ENCODE measurements around the gene REX1BD. TPM values are rescaled to one million over a fixed set of nuclear protein-coding genes. Genes with fewer than 3 reads are reported as not detected.

Gene REX1BD
- total RNA-seq, 1 experiment from 2014 or later, result 140 TPM

- no peak for DNase-seq (ENCODE audit: low read depth)
Observed at GRCh38 chr19:18603255-18603957, 14.8 kb downstream of the REX1BD start.

- no peak for DNase-seq (ENCODE audit: low read depth)
Observed at GRCh38 chr19:18603958-18604819, 15.6 kb downstream of the REX1BD start.

DNA sequence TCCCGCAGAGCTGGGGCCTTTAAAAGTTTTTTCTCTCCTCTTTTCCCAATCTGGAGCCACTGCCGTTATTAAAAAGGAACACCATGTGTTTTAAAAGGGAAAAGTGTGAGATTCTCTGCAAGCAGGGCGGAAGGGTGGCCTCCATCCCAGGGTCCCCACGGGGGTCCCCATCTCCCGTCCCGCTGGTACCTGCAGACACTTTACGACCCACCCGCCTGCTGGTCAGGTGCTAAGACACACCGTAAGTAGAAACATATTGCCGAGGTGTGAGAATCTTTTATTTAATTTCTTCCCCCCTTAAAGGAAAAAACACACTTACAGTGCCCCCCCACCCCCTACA lies 16.2 kb downstream of the REX1BD start:
- no peak for DNase-seq (ENCODE audit: low read depth)

GRCh38 chr19:18605196-18605545 lies 16.6 kb downstream of the REX1BD start:
- no peak for DNase-seq (ENCODE audit: low read depth)

- no peak for DNase-seq (ENCODE audit: low read depth)
Observed at GRCh38 chr19:18605546-18606280, 17.1 kb downstream of the REX1BD start.

- no peak for DNase-seq (ENCODE audit: low read depth)
Observed at GRCh38 chr19:18606281-18607225, 18.0 kb downstream of the REX1BD start, which contains the start of gene CRLF1. TSS of gene CRLF1 (minus strand) at chr19:18606799. CDS start at chr19:18606656, 143 bp downstream.

GRCh38 chr19:18607226-18608101 lies 18.9 kb downstream of the REX1BD start:
- DNase-seq (ENCODE audit: low read depth), result no peak

GRCh38 chr19:18608102-18608804 lies 19.7 kb downstream of the REX1BD start:
- no peak for DNase-seq (ENCODE audit: low read depth)

DNA sequence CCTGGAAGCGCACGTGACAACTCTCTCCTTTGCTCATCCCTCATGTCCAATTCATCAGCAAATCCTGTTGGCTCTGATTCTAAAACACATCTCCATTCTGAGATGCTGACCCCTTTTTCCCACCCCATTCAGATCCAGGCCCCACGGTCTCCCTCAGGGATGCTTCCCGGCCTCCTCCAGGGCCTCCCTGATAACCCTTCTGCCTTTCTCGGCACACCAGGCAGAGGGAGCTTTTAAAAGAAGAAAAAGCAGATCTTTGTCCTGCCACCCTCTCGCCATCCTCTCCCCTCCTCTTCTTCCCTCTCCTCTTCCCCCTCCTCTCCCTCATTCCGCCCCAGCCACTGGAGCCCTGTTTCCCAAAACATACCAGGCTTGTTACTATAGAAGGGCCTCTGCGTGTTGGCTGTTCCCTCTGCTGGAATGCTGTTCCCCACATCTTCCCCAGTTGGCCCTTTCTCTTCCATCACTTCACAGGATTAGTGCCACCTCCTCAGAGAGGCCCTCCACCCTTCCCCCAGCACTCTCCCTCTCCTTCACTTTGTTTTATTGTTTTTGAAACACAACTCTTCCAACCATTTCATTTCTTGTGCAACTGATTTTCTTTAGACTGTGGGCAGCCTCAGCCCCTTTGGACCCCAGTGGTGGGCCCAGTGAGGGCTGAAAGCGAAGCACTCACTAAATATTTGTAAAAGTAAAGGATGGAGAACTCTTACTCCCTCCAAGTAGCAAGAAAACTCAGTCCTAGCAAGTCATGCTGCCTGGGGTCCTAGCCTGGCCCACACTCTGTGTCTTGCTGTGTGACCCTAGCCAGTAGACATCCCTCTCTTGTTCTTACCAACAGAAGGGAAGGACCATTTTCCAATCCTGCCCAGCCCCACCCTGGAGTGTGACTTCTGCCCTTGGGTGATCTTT lies 20.5 kb downstream of the REX1BD start:
- DNase-seq (ENCODE audit: low read depth), result no peak

DNA sequence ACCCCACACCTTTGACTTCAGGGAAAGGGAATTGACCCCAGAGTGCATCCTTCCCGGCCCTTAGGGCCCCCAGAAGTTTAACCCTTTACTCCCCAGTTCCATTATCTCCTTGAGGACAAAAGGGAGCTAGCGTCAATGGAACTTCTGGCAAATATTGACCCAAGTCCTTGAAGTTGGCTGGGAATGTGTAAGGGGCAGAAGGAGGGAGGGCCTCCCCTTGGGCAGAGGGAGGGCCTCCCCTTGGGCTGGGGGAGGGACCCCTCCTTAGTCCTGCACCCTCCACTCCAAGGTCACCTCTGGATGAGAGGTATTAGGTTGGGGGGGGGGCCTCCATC lies 21.1 kb downstream of the REX1BD start:
- no peak for DNase-seq (ENCODE audit: low read depth)

GRCh38 chr19:18610245-18610555 lies 21.6 kb downstream of the REX1BD start:
- no peak for DNase-seq (ENCODE audit: low read depth)

DNA sequence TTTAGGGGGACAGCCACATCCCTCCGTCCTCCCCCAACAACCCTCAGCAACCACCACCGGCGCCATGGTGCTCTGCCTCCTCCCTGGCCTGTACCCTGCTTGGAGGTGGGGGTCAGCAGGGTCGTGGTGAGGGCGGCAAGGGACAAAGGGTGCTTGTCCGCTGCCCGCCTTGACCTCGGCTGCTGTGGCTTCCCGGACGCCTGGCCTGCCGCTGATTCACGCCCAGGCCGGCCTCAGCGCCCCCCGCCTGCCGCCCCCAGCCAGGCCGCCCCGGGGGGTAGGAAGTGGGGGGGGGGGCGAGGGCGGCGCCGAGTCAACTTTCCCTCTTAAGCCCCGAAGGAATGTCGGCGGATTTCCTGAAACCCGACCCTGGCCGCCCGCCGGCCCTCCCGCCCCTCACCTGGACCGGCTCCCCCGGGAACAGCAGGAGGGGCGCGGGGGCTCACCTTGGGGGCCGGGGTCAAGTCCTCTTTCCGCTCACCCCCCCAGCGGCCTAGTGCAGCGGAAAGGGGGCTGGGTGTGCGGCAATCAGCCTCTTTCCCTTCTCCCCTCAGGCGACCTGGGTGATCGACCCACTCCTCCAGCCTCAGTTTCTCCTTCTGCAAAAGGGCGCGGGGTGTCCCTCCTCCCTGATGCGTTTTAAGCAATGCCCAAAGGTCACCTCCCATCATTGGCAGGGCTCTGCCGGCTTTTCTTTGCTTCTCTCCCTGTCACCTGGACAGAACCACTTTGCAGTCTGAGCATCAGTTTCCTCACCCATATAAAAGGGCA lies 22.1 kb downstream of the REX1BD start:
- DNase-seq (ENCODE audit: low read depth), result no peak

DNA sequence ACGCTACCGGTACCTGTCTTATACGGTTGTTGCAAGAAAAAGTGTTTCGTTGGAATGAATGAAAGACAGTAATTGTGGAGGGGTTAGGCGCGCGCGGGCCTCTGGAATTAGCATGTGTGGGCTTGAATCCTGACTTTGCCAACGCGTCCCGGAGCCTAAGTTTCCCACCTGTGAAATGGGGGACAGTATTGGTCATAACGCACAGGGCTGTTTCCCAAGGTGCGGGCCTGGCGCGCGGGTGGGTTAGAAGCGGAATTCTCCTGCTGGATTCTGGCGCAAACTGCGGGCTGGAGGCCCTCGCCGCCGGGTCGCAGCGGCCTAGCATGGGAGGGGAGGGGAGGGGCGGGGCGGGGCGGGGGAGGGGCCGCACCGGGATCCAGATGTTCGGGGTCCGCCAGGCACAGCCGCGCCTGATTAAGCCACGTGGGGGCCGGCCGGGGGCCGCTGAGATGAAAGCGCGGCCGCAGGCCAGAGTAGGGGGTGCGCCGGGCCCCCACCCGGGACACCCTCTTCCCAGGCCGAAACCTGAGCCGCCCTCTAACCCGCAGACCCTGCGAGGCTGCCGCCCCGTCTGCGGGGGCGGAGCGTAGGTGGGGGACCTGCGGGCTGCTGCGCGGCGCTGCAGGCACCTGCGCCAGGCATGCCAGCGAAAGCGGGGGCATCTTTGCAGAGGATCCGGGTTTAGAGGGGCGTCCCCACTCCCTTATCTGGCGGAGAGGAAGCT lies 22.9 kb downstream of the REX1BD start:
- no peak for DNase-seq (ENCODE audit: low read depth)

GRCh38 chr19:18612051-18612771 lies 23.6 kb downstream of the REX1BD start:
- no peak for DNase-seq (ENCODE audit: low read depth)

DNA sequence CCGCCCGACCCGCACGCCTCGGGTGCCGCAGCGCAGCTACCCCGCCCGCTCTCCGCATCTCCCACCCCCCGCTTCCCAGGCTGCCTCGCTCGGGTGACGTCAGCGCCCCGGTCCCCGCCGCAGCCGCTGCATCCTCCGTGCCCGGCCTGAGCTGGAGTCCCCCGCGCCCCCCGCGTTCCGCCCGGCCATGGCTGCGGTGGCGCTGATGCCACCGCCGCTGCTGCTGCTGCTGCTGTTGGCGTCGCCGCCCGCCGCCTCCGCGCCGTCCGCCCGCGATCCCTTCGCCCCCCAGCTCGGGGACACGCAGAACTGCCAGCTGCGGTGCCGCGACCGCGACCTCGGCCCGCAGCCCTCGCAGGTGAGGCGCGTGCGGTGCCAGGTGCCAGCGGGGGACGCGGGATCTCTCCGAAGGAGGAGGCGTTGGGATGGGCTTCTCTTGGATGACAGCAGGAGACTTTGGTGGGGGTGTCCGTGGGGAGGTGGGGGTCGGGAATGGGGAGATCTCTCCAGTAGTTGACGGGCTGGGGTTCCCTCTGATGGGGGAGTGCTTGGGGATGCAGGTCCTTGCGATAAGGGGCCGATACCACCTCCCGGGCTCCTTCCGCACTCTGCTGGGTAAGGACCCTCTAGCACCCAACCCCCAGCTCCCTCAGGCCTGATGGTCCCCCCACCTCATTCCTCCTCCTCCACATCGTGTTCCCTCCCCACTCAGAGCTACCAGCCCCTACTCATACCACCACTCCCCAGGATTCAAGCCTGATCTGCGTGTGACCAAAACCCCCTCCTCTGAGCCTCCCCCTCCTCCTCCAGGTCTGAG lies 24.4 kb downstream of the REX1BD start, which contains the start of gene TMEM59L:
TMEM59L (plus strand) TSS at position 99 of the 817 bp plus-strand sequence; CDS start at position 188, 89 bp downstream.
- DNase-seq (ENCODE audit: low read depth), result peak; percentile 41
